ENCODE data around the gene MAML3. TPM values are rescaled to one million over a fixed set of nuclear protein-coding genes. Genes with fewer than 3 reads are reported as not detected.

MAML3 gene
- total RNA-seq, 6 donors from 2014 or later = 9.6 to 31.4 (median 14.5) TPM

- Histone ChIP-seq H3K9me3 (no peaks in the 10 kb centered on the region), H3K27me3 (no peaks in the 10 kb centered on the region), H3K27ac (no peak overlapping the region), H3K36me3 (no peaks in the 10 kb centered on the region), H3K4me1 (peaks cover 0 to 2% (median 0%) of the 10 kb centered on the region in 4 donors), H3K4me3 (no peak overlapping the region)
- no peak for DNase-seq
- WGBS, 2 donors = 93 to 94% methylated on average over 2 of the region's 2 CpGs
- TF ChIP-seq POLR2AphosphoS5 (IDR thresholded peaks at IDR 0.05) (no peak), EP300 (IDR thresholded peaks at IDR 0.05) (no peak), POLR2A (IDR thresholded peaks at IDR 0.05) (no peak), CTCF (IDR thresholded peaks at IDR 0.05) (no peak)
- ATAC-seq (ENCODE audit: low FRiP score in 2 of 2) = no peak
Measured at GRCh38 chr4:140127422-140127821, 26.6 kb downstream of the MAML3 start.

GRCh38 chr4:140126261-140126660 lies 27.7 kb downstream of the MAML3 start:
- Histone ChIP-seq H3K9me3 (no peaks in the 10 kb centered on the region), H3K27me3 (no peaks in the 10 kb centered on the region), H3K36me3 (no peaks in the 10 kb centered on the region), H3K27ac (no peak overlapping the region), H3K4me1 (no peaks in the 10 kb centered on the region), H3K4me3 (no peak overlapping the region)
- TF ChIP-seq EP300 (IDR thresholded peaks at IDR 0.05) (no peak), POLR2AphosphoS5 (IDR thresholded peaks at IDR 0.05) (no peak), POLR2A (IDR thresholded peaks at IDR 0.05) (no peak), CTCF (IDR thresholded peaks at IDR 0.05) (no peak)
- DNase-seq (no peak), ATAC-seq (ENCODE audit: low FRiP score in 2 of 2) (no peak)
- 68 to 74% methylated on average over 6 of the region's 6 CpGs for WGBS, 2 donors

- no peaks in the 10 kb centered on the region for H3K9me3 ChIP-seq
- no peak for TF ChIP-seq POLR2AphosphoS5 (IDR thresholded peaks at IDR 0.05)
- TF ChIP-seq POLR2A (IDR thresholded peaks at IDR 0.05) = no peak
- TF ChIP-seq CTCF (IDR thresholded peaks at IDR 0.05) = no peak
- no peak for TF ChIP-seq EP300 (IDR thresholded peaks at IDR 0.05)
- ATAC-seq (ENCODE audit: low FRiP score in 2 of 2) = no peak
- H3K4me3 ChIP-seq = no peak overlapping the region
- DNase-seq = no peak
- no peak overlapping the region for H3K27ac ChIP-seq
- H3K36me3 ChIP-seq = no peaks in the 10 kb centered on the region
- WGBS, 2 donors = 89 to 90% methylated on average over 2 of the region's 2 CpGs
- H3K27me3 ChIP-seq = no peaks in the 10 kb centered on the region
- H3K4me1 ChIP-seq = no peaks in the 10 kb centered on the region
Measured at GRCh38 chr4:140125374-140125773, 28.6 kb downstream of the MAML3 start.

GRCh38 chr4:140123666-140124377 lies 30.2 kb downstream of the MAML3 start:
- TF ChIP-seq EP300 (IDR thresholded peaks at IDR 0.05) (no peak), POLR2A (IDR thresholded peaks at IDR 0.05) (no peak), POLR2AphosphoS5 (IDR thresholded peaks at IDR 0.05) (no peak), CTCF (IDR thresholded peaks at IDR 0.05) (no peak)
- Histone ChIP-seq H3K27ac (no peak overlapping the region), H3K4me3 (no peak overlapping the region), H3K4me1 (no peaks in the 10 kb centered on the region), H3K36me3 (no peaks in the 10 kb centered on the region), H3K9me3 (no peaks in the 10 kb centered on the region), H3K27me3 (no peaks in the 10 kb centered on the region)
- DNase-seq = no peak
- no peak for ATAC-seq (ENCODE audit: low FRiP score in 2 of 2)
- 91% methylated on average over 8 of the region's 8 CpGs for WGBS, 2 donors

- TF ChIP-seq CTCF (IDR thresholded peaks at IDR 0.05) (no peak), POLR2AphosphoS5 (IDR thresholded peaks at IDR 0.05) (no peak), EP300 (IDR thresholded peaks at IDR 0.05) (no peak), POLR2A (IDR thresholded peaks at IDR 0.05) (no peak)
- 38 to 45% methylated on average over 1 of the region's 1 CpG for WGBS, 2 donors
- Histone ChIP-seq H3K9me3 (no peaks in the 10 kb centered on the region), H3K4me3 (no peak overlapping the region), H3K4me1 (no peaks in the 10 kb centered on the region), H3K36me3 (no peaks in the 10 kb centered on the region), H3K27me3 (no peaks in the 10 kb centered on the region), H3K27ac (no peak overlapping the region)
- DNase-seq (no peak), ATAC-seq (ENCODE audit: low FRiP score in 2 of 2) (no peak)
Measured at GRCh38 chr4:140122891-140123290, 31.1 kb downstream of the MAML3 start.

All from upper lobe of left lung (tissue), 6 donors.